GM12878 (cell line): ENCODE data around the gene DOLPP1. TPM values are rescaled to one million over a fixed set of nuclear protein-coding genes. Genes with fewer than 3 reads are reported as not detected.

Experiments
- ATAC-seq: fragments of 200-7000 bp; cut with Tn5 transposase; 3 replicates; pipeline ENCODE4 v1.9.1; 2020; ENCODE audit warnings: mild to moderate bottlenecking, moderate library complexity
- BruUV-seq: library from RNA; stranded (reverse); fragments of 400-500 nt; replicated peaks from 2 replicates; lab custom pipeline; 2021; lab: Mats Ljungman, UMichigan
- CTCF ChIA-PET: fragments of 300-600 bp; sonication (Branson Sonifier 250); formaldehyde crosslinking; extraction: SDS; loops from one replicate; lab custom pipeline; 2021; ENCODE audit warnings: inconsistent platforms; lab: Yijun Ruan, JAX
- POLR2A ChIA-PET: fragments of 350-600 bp; formaldehyde crosslinking; extraction: SDS; loops from one replicate; lab custom pipeline; 2021; ENCODE audit warnings: inconsistent platforms; lab: Charles Lee
- RAD21 ChIA-PET: fragments of 300-600 bp; sonication (Branson Sonifier 250); formaldehyde crosslinking; loops from one replicate; lab custom pipeline; 2023; ENCODE audit warnings: antibody characterized with exemption; ENCODE audit not compliant: unreplicated experiment; lab: Charles Lee
- SMC1A ChIA-PET: fragments of 300-600 bp; sonication (Branson Sonifier 250); formaldehyde crosslinking; loops from one replicate; lab custom pipeline; 2023; ENCODE audit not compliant: unreplicated experiment, uncharacterized antibody; lab: Charles Lee
- DNase-seq: peaks from one replicate; pipeline ENCODE4 v3.0.0-alpha.2; 2011; ENCODE audit warnings: low read depth, low spot score
- FAIRE-seq: peaks from 3 replicates; lab custom pipeline; 2011; peaks lifted over from hg19 to GRCh38; lab: Jason Lieb, UNC
- H2AFZ ChIP-seq: 2 replicates; pipeline ENCODE4 v1.6.0; 2011; ENCODE audit warnings: low read depth, low read length, control low read depth; ENCODE audit not compliant: control insufficient read depth
- H3K27ac ChIP-seq: 2 replicates; pipeline ENCODE4 v1.5.1; 2011; ENCODE audit warnings: control low read depth; ENCODE audit not compliant: control insufficient read depth, insufficient read depth
- H3K27me3 ChIP-seq, 2 experiments: replicated peaks in 1 of 2; 2 replicates each; pipeline versions ENCODE4 v1.6.0 to v1.6.1; 2011; ENCODE audit warnings: low read length in 1 of 2; ENCODE audit not compliant: control insufficient read depth in 2 of 2, insufficient read depth in 2 of 2
- H3K36me3 ChIP-seq, 2 experiments: 2 replicates each; pipeline ENCODE4 v1.5.1; 2011; ENCODE audit warnings: low read length in 1 of 2; ENCODE audit not compliant: control insufficient read depth in 2 of 2, insufficient read depth in 2 of 2
- H3K4me1 ChIP-seq: 2 replicates; pipeline ENCODE4 v1.6.1; 2011; ENCODE audit warnings: mild to moderate bottlenecking, low read length, moderate library complexity, mixed read lengths; ENCODE audit not compliant: control insufficient read depth, insufficient read depth
- H3K4me2 ChIP-seq: 2 replicates; pipeline ENCODE4 v1.6.0; 2011; ENCODE audit warnings: control low read depth; ENCODE audit not compliant: control insufficient read depth, insufficient read depth
- H3K4me3 ChIP-seq: fragments of 200-600 bp; sonication (generic); 2 replicates; pipeline ENCODE4 v1.5.1; 2016
- H3K79me2 ChIP-seq: 2 replicates; pipeline ENCODE4 v1.6.0; 2011; ENCODE audit warnings: low read length; ENCODE audit not compliant: control insufficient read depth, insufficient read depth
- H3K9ac ChIP-seq: 2 replicates; pipeline ENCODE4 v1.8.0; 2011; ENCODE audit warnings: low read length, control low read depth, mixed read lengths; ENCODE audit not compliant: control insufficient read depth, insufficient read depth
- H3K9me3 ChIP-seq: replicated peaks from 3 replicates; pipeline ENCODE4 v1.5.1; 2011; ENCODE audit warnings: mild to moderate bottlenecking, low read length; ENCODE audit not compliant: control insufficient read depth, insufficient read depth
- H4K20me1 ChIP-seq: 2 replicates; pipeline ENCODE4 v1.6.0; 2011; ENCODE audit not compliant: control insufficient read depth, insufficient read depth
- CBX3 ChIP-seq: fragments of 200-600 bp; sonication (generic); IDR thresholded peaks from 2 replicates; pipeline ENCODE4 v1.6.1; 2016; ENCODE audit warnings: low read depth, borderline replicate concordance
- CHD2 ChIP-seq: IDR thresholded peaks from 2 replicates; pipeline ENCODE4 v1.6.1; 2011; ENCODE audit warnings: low read depth, low read length, improper control_type of control experiment, borderline replicate concordance
- EP300 ChIP-seq, 2 experiments: fragments of 150-350 bp in 1 of 2; IDR thresholded peaks; 2 replicates each; pipeline ENCODE4 v1.6.1; 2011 to 2012; ENCODE audit warnings: low read depth in 2 of 2, low read length in 2 of 2, borderline replicate concordance in 1 of 2, improper control_type of control experiment in 1 of 2, inconsistent platforms in 1 of 2; ENCODE audit not compliant: control insufficient read depth in 1 of 2
- MTA2 ChIP-seq: fragments of 450-650 bp; IDR thresholded peaks from 2 replicates; pipeline ENCODE4 v1.6.1; 2016; ENCODE audit warnings: low read depth, mild to moderate bottlenecking, moderate library complexity
- PAX8 ChIP-seq: fragments of 450-650 bp; IDR thresholded peaks from 2 replicates; pipeline ENCODE4 v1.6.1; 2017; ENCODE audit warnings: mild to moderate bottlenecking, moderate library complexity
- PBX3 ChIP-seq: IDR thresholded peaks from 2 replicates; pipeline ENCODE4 v1.6.1; 2011; ENCODE audit warnings: mild to moderate bottlenecking, low read depth, low read length, moderate library complexity; ENCODE audit not compliant: insufficient replicate concordance
- POLR2AphosphoS5 ChIP-seq: IDR thresholded peaks from 2 replicates; pipeline ENCODE4 v1.6.1; 2011; ENCODE audit warnings: mild to moderate bottlenecking, low read length, inconsistent platforms
- POU2F2 ChIP-seq: IDR thresholded peaks from 3 replicates; pipeline ENCODE4 v1.6.1; 2011; ENCODE audit warnings: low read depth, mild to moderate bottlenecking, low read length, borderline replicate concordance
- RAD51 ChIP-seq: fragments of 450-650 bp; IDR thresholded peaks from 2 replicates; pipeline ENCODE4 v1.6.1; 2016; ENCODE audit warnings: moderate library complexity, mild to moderate bottlenecking, inconsistent platforms
- RELA ChIP-seq: fragments of 450-650 bp; IDR thresholded peaks from 2 replicates; pipeline ENCODE4 v1.8.0; 2014; ENCODE audit warnings: borderline replicate concordance; ENCODE audit not compliant: partially characterized antibody
- SRF ChIP-seq, 2 experiments: IDR thresholded peaks; 2 replicates each; pipeline ENCODE4 v1.6.1; 2011; ENCODE audit warnings: low read depth in 2 of 2, low read length in 2 of 2, mild to moderate bottlenecking in 1 of 2, moderate library complexity in 1 of 2
- STAT3 ChIP-seq: IDR thresholded peaks from 2 replicates; pipeline ENCODE4 v1.6.1; 2011; ENCODE audit warnings: low read depth, low read length, improper control_type of control experiment
- TCF7 ChIP-seq: IDR thresholded peaks from 2 replicates; pipeline ENCODE4 v1.6.1; 2014; ENCODE audit warnings: antibody characterized with exemption, borderline replicate concordance
- YBX1 ChIP-seq: fragments of 450-650 bp; IDR thresholded peaks from 2 replicates; pipeline ENCODE4 v1.6.1; 2016; ENCODE audit warnings: antibody characterized with exemption
- ZBED1 ChIP-seq: IDR thresholded peaks from 2 replicates; pipeline ENCODE4 v1.6.1; 2016; ENCODE audit warnings: borderline replicate concordance
- ZSCAN29 ChIP-seq: fragments of 450-650 bp; IDR thresholded peaks from 2 replicates; pipeline ENCODE4 v1.6.1; 2017; ENCODE audit warnings: mild to moderate bottlenecking, moderate library complexity
- WGBS: methylation state at CpG from one replicate; pipeline ENCODE4 v1.1.6; 2016; ENCODE audit warnings: low lambda C conversion rate; ENCODE audit not compliant: insufficient replicate concordance, insufficient coverage; ENCODE audit errors: missing lambda C conversion rate; 5-methylcytosine and 5-hydroxymethylcytosine counted together
- in situ Hi-C: fragments of 300-500 bp; cut with MboI; formaldehyde crosslinking; loops from 9 replicates; pipeline ENCODE4 v1.14.3; 2018; ENCODE audit warnings: mixed read lengths
- intact Hi-C: fragments of 100-400 bp; cut with micrococcal nuclease; formaldehyde crosslinking; loops from one replicate; pipeline ENCODE4 v1.14.2; 2022; ENCODE audit not compliant: unreplicated experiment
- polyA plus RNA-seq, 11 experiments: library from polyadenylated mRNA; depleted of rRNA in 4 of 11; unstranded in 6 of 11; stranded (reverse) in 5 of 11; fragments of >200 nt; fragmentation: Nextera tagmentation in 4 of 11; fragmentation: Illumina TruSeq in 1 of 11; extraction: Ambion mirVana in 4 of 11; extraction: Trizol in 1 of 11; gene quantifications; 1 replicate in 1 of 11; 2 replicates in 10 of 11; pipeline versions ENCODE4 v1.2.1 to v1.2.3, GENCODE V29; 2011 to 2016; ENCODE audit warnings: inconsistent platforms in 2 of 11, missing spikeins in 2 of 11, low read depth in 1 of 11
- total RNA-seq, 4 experiments: library from RNA; depleted of rRNA in 3 of 4; stranded (reverse); fragments of >200 nt in 3 of 4; fragmentation: Illumina TruSeq in 1 of 4; extraction: Trizol in 1 of 4; gene quantifications; 2 replicates each; pipeline versions ENCODE4 v1.2.1 to v1.2.3, GENCODE V29; 2013 to 2021
- TF ChIP-seq, protein P1 (sequence below): fragments of 150-350 bp; IDR thresholded peaks from 2 replicates; pipeline ENCODE4 v1.6.1; 2014; ENCODE audit warnings: mild to moderate bottlenecking, low read depth, low read length
- TF ChIP-seq, protein P2 (sequence below): IDR thresholded peaks from 2 replicates; pipeline ENCODE4 v1.6.1; 2012; ENCODE audit warnings: mild to moderate bottlenecking, low read depth, low read length

DOLPP1 gene
- total and polyA plus RNA-seq, 10 of the 15 experiments (the other 5 are each of a cell fraction or from before 2014, with no cell fraction given), result 0.76 to 19.9 (median 13.4) TPM

GRCh38 chr9:129059796-129060785, 20.8 kb upstream of the DOLPP1 start:
- WGBS, result 94% methylated on average over 37 of the region's 37 CpGs
- H3K9me3 ChIP-seq, result no peaks in the 10 kb centered on the region
- no peaks in the 10 kb centered on the region for H3K79me2 ChIP-seq
- in situ Hi-C loops, result no loop called here
- H2AFZ ChIP-seq, result no peak overlapping the region
- ChIA-PET RAD21 (no interaction called here), SMC1A (no interaction called here), CTCF (no interaction called here), POLR2A (interaction anchor here (0.5 to 0.6 kb wide), 3 partner anchors 31 to 797 kb away, joined by 3 to 5 read pairs (median 3); no protein-coding TSS in a partner anchor)
- H3K4me2 ChIP-seq, result no peak overlapping the region
- ATAC-seq, result no peak
- no peaks in the 10 kb centered on the region for H3K27me3 ChIP-seq
- BruUV-seq, result no TSS peak
- intact Hi-C loops, result no loop called here
- H4K20me1 ChIP-seq, result no peaks in the 10 kb centered on the region
- H3K36me3 ChIP-seq, result peaks cover 7 to 10% of the 10 kb centered on the region in 2 experiments; a peak in 3 of 4 replicates
- TF ChIP-seq CHD2, result no peak
- TF ChIP-seq ZSCAN29, result no peak
- TF ChIP-seq EP300 (IDR thresholded peaks at IDR 0.05; ENCODE audit: borderline replicate concordance in 1 of 2, control insufficient read depth in 1 of 2, low read depth in 2 of 2, low read length in 2 of 2), result no peak
- TF ChIP-seq ZBED1, result no peak
- no peak for TF ChIP-seq PAX8
- no peak for TF ChIP-seq PBX3
- TF ChIP-seq POU2F2, result no peak
- TF ChIP-seq TCF7, result no peak
- TF ChIP-seq SRF (IDR thresholded peaks at IDR 0.05; ENCODE audit: low read depth in 2 of 2, low read length in 2 of 2), result no peak
- no peak for TF ChIP-seq RELA
- no peak for TF ChIP-seq YBX1
- TF ChIP-seq, protein P1, sequence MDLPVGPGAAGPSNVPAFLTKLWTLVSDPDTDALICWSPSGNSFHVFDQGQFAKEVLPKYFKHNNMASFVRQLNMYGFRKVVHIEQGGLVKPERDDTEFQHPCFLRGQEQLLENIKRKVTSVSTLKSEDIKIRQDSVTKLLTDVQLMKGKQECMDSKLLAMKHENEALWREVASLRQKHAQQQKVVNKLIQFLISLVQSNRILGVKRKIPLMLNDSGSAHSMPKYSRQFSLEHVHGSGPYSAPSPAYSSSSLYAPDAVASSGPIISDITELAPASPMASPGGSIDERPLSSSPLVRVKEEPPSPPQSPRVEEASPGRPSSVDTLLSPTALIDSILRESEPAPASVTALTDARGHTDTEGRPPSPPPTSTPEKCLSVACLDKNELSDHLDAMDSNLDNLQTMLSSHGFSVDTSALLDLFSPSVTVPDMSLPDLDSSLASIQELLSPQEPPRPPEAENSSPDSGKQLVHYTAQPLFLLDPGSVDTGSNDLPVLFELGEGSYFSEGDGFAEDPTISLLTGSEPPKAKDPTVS, result no peak
- no peak for TF ChIP-seq CBX3
- no peak for TF ChIP-seq MTA2
- no peak for TF ChIP-seq STAT3
- TF ChIP-seq, protein P2, sequence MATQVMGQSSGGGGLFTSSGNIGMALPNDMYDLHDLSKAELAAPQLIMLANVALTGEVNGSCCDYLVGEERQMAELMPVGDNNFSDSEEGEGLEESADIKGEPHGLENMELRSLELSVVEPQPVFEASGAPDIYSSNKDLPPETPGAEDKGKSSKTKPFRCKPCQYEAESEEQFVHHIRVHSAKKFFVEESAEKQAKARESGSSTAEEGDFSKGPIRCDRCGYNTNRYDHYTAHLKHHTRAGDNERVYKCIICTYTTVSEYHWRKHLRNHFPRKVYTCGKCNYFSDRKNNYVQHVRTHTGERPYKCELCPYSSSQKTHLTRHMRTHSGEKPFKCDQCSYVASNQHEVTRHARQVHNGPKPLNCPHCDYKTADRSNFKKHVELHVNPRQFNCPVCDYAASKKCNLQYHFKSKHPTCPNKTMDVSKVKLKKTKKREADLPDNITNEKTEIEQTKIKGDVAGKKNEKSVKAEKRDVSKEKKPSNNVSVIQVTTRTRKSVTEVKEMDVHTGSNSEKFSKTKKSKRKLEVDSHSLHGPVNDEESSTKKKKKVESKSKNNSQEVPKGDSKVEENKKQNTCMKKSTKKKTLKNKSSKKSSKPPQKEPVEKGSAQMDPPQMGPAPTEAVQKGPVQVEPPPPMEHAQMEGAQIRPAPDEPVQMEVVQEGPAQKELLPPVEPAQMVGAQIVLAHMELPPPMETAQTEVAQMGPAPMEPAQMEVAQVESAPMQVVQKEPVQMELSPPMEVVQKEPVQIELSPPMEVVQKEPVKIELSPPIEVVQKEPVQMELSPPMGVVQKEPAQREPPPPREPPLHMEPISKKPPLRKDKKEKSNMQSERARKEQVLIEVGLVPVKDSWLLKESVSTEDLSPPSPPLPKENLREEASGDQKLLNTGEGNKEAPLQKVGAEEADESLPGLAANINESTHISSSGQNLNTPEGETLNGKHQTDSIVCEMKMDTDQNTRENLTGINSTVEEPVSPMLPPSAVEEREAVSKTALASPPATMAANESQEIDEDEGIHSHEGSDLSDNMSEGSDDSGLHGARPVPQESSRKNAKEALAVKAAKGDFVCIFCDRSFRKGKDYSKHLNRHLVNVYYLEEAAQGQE, result no peak
- no peak for TF ChIP-seq POLR2AphosphoS5
- TF ChIP-seq RAD51, result no peak
- H3K27ac ChIP-seq, result no peak overlapping the region
- DNase-seq, result no peak
- no peaks in the 10 kb centered on the region for H3K4me1 ChIP-seq
- H3K9ac ChIP-seq, result no peak overlapping the region
- FAIRE-seq, result no peak
- no peak overlapping the region for H3K4me3 ChIP-seq
